Ovary (tissue), 3 donors: ENCODE results near the gene IL1RAPL2.

Source experiments
- CTCF ChIP-seq, 3 donors: fragments of 450-650 bp in 2 of 3; fragments of 200-600 bp in 1 of 3; IDR thresholded peaks; one replicate each; pipeline versions ENCODE4 v1.5.1 to v1.8.0; 2016 to 2022; ENCODE audit warnings: antibody characterized with exemption in 3 of 3, mild to moderate bottlenecking in 1 of 3
- EP300 ChIP-seq: sonication (generic); formaldehyde crosslinking; IDR thresholded peaks from one replicate; pipeline ENCODE4 v1.6.1; 2017; ENCODE audit warnings: antibody characterized with exemption
- POLR2A ChIP-seq: fragments of 450-650 bp; IDR thresholded peaks from one replicate; pipeline ENCODE4 v1.6.1; 2017; ENCODE audit warnings: antibody characterized with exemption, mild to moderate bottlenecking, moderate library complexity
- donor health status: DM: no; HTN: no; CAD: no.

DNA sequence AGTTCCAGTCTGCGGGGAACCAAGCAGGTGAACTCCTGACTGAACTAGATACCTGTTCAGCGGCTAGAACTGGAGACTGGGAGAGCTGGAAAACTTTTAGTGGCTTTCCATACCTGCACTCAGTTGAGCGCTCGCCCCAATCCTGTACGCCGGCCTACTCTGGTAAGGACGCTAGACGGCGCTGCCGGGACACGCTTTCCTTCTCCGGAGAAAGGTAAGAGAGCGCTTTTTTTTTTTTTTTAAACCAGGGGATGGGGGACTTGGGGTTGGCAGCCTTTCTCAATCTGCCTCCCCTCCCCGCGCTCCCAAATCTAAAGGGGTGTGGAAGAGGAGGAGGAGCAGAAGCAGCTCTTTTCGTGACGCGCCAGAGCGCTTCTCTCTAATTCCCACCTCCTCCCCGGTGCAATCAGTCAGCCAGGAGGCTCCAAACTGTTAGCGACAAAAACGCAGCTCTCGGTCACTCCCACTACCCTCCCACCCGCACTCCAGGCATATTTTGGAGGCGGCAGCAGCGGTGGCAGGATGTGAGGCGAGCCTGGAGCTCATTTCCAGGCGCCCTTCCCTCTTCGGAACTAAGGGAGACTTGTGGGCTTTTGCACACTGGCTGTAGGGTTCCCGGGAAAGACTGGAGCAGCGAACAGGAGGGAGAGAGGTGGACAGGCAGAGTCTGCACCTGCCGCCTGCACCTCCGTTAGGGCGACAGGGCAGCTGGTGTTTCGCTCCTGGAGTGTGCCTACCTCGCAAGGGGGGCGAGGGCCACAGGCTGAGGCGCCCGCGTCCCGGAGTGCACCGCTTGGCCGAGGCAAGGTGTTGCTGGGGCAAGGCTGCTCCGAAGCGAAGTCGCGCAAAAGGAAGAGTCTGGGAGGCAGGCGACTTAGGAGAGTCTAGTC, at the start of gene IL1RAPL2:
- no peak for TF ChIP-seq CTCF (IDR thresholded peaks at IDR 0.05)
- TF ChIP-seq POLR2A, result no peak
- TF ChIP-seq EP300, result no peak
